ENCODE data around the gene DRAP1. TPM values are rescaled to one million over a fixed set of nuclear protein-coding genes. Genes with fewer than 3 reads are reported as not detected.

DRAP1 gene
- total RNA-seq, 1 experiment from 2014 or later: 105 TPM

- Histone ChIP-seq H4K5ac (ENCODE audit: insufficient read length, low read depth, low read length) (no peak overlapping the region), H2BK20ac (ENCODE audit: low read depth, low read length, poor library complexity, severe bottlenecking) (no peak overlapping the region), H2BK12ac (ENCODE audit: insufficient read length, low read depth, low read length) (no peak overlapping the region), H3K27ac (ENCODE audit: insufficient read length, low read depth, low read length) (no peak overlapping the region), H3K23ac (ENCODE audit: insufficient read length, low read depth, low read length) (no peak overlapping the region), H3K4me1 (ENCODE audit: insufficient read depth, low read length) (no peaks in the 10 kb centered on the region), H4K91ac (ENCODE audit: insufficient read length, low read depth, low read length) (no peak overlapping the region), H3K56ac (ENCODE audit: insufficient read length, low read depth, low read length) (no peak overlapping the region), H2AFZ (ENCODE audit: low read length) (no peak overlapping the region), H3K14ac (ENCODE audit: insufficient read depth, low read length) (no peak overlapping the region), H3K18ac (ENCODE audit: insufficient read length, low read depth, low read length) (no peak overlapping the region), H2BK5ac (ENCODE audit: insufficient read length, low read length) (no peak overlapping the region), H3K27me3 (ENCODE audit: insufficient read depth, low read length) (peaks cover 8% of the 10 kb centered on the region; the same call in 1 of the 2 replicates), H2AK5ac (ENCODE audit: insufficient read length, low read length) (no peak overlapping the region), H3K9me3 (ENCODE audit: control insufficient read depth, low read depth, low read length) (no peaks in the 10 kb centered on the region), H4K8ac (replicated peaks; ENCODE audit: insufficient read length, low read depth, low read length) (no peak overlapping the region), H3T11ph (ENCODE audit: low read length) (no peak overlapping the region), H3K4me2 (ENCODE audit: insufficient read depth, insufficient read length, low read length) (no peak overlapping the region), H3K23me2 (ENCODE audit: insufficient read length, low read depth, low read length, poor library complexity, severe bottlenecking) (no peaks in the 10 kb centered on the region), H2BK15ac (ENCODE audit: low read depth, low read length) (no peak overlapping the region), H3K9ac (ENCODE audit: extremely low read depth, insufficient read length, low read length) (no peak overlapping the region), H3K4ac (ENCODE audit: low read depth, low read length) (no peak overlapping the region), H3K79me2 (ENCODE audit: insufficient read depth, low read length) (no peaks in the 10 kb centered on the region), H3K79me1 (ENCODE audit: insufficient read depth, low read depth, low read length, poor library complexity, severe bottlenecking) (no peaks in the 10 kb centered on the region), H2BK120ac (ENCODE audit: low read depth, low read length, poor library complexity, severe bottlenecking) (no peak overlapping the region), H4K20me1 (ENCODE audit: control insufficient read depth, insufficient read depth, insufficient read length) (no peaks in the 10 kb centered on the region)
- Mint-ChIP-seq H3K27ac (no peak overlapping the region), H3K4me3 (no peak overlapping the region), H3K9me3 (no peaks in the 10 kb centered on the region; a peak in 1 of 5 replicates), H3K4me1 (peaks cover 12 to 14% of the 10 kb centered on the region in 2 experiments), H3K27me3 (ENCODE audit: low read depth) (peaks cover 87% of the 10 kb centered on the region), H3K36me3 (ENCODE audit: insufficient read depth in 1 of 3, low read depth in 3 of 3) (no peaks in the 10 kb centered on the region)
- no peak for TF ChIP-seq CTCF (conservative IDR thresholded peaks at IDR 0.05)
- whole genome bisulfite sequencing (ENCODE audit: extremely low coverage, insufficient read length, low lambda C conversion rate): no CpG with 5 or more reads among the region's 5 CpGs
- DNase-seq: no peak
These were observed 12.6 kb upstream of the DRAP1 start for GRCh38 chr11:65906602-65907001.

All from H9 (cell line).